D721Med (cell line): Measurements from ENCODE around the gene DESI2.

Source experiments
- DNase-seq: peaks from one replicate; pipeline ENCODE4 v3.0.0; 2011; ENCODE audit warnings: low spot score; ENCODE audit not compliant: insufficient read length
- FAIRE-seq: peaks from 2 replicates; lab custom pipeline; 2011; peaks lifted over from hg19 to GRCh38; lab: Jason Lieb, UNC
- CTCF ChIP-seq: IDR thresholded peaks from 2 replicates; pipeline ENCODE4 v1.5.1; 2012; ENCODE audit warnings: mild to moderate bottlenecking, control low read depth; ENCODE audit not compliant: insufficient read depth; ENCODE audit errors: missing control alignments

The DESI2 gene

DNA sequence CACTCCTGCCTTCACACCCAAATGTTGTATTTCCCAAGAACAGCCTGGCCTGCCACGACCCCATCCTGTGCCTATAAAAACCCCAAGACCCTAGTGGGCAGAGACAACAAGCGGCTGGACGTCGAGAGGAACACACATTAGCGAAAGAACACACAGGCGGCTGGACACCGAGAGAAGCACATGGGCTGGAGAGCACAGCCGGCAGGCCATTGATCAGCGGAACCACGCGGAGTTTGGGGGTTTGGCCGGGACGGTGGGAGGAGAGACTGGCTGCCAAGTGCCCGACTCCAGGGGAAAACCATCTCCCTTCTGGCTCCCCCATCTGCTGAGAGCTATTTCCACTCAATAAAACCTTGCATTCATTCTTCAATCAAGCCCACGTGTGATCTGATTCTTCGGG is 10.4 kb upstream of the DESI2 start:
- TF ChIP-seq CTCF, result no peak
- FAIRE-seq (no peak), DNase-seq (no peak)

- no peak for DNase-seq
- no peak for TF ChIP-seq CTCF
- FAIRE-seq, result no peak
Measured at GRCh38 chr1:244642988-244643387, 9.9 kb upstream of the DESI2 start.

GRCh38 chr1:244645414-244645813 is 7.5 kb upstream of the DESI2 start:
- no peak for TF ChIP-seq CTCF
- no peak for FAIRE-seq
- no peak for DNase-seq

- FAIRE-seq, result no peak
- DNase-seq, result no peak
- no peak for TF ChIP-seq CTCF
Measured at GRCh38 chr1:244645890-244646289, 7.0 kb upstream of the DESI2 start.

GRCh38 chr1:244647819-244648218 is 5.1 kb upstream of the DESI2 start:
- no peak for DNase-seq
- no peak for TF ChIP-seq CTCF
- no peak for FAIRE-seq

DNA sequence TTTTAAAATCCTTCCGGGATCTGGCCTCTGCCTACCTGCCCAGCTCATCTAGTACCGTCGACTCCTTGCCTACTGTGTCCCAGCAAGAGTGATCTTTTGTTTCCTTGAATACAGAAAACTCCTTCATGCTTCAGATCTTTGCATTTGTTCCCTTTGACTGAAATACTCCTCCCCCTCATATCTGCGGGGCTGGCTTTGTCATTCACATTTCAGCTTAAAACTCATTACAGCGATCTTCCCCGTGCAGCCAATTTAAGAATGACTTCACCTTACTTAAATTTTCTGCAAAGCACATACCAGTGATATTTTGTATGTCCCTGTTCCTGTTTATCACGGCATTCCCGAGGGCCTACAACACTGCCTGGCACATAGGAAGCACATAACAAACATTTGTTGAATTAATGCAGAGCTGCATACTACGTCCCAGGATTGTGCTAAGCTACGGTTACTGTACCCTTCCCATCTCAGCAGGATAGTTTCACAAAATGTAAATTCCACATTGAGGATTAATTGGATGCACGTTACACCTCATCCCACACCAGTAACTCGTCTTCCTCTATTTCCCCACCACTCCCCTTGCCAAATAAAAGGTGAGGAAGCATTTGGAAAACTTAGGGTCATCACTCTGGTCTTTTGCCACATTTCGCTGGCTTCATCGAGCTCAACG is 837 bp upstream of the DESI2 start:
- TF ChIP-seq CTCF, result no peak
- FAIRE-seq (peak; percentile 71), DNase-seq (no peak)

DNA sequence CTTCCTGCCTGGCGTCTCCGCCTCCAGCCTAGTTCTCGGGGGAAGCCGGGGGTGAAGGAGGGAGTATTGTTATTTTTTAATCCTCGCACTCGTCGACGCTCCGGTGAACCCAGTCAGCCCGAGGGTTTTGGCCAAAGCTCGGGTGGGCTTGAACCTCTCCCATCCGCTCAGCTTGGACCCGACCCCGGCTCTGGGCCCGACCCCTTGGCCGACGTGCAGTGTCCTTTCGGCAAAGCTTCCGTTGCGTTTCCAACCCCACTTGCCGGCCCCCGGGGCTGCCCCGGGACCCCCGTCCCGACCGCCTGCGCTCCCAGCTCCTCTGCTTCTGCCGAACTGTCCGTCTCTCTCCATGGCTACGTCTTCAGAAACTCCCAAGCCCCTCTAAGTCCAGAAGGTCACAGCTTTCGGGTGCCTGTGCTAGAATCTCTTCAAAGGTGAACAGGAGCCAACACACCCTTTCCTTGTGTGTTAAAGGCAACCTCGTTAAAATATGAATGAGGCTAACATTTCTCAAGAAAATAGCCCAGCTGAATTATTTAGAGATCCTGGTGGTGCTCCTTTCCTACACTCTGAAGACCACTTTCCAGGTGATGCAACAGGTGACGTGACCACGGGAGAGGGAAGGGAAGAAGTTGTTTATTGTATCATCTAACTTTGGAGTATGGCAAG is 647 bp downstream of the DESI2 start:
- DNase-seq (no peak), FAIRE-seq (no peak)
- no peak for TF ChIP-seq CTCF
